Upper lobe of right lung (tissue), 1 donor: ENCODE data around the gene HIPK2. TPM values are rescaled to one million over a fixed set of nuclear protein-coding genes. Genes with fewer than 3 reads are reported as not detected.
"Not testable (repeated sequence)": the region's sequence is repeated elsewhere in the genome, so short reads cannot be mapped to it uniquely, and the experiment has no call there.

Source experiments
- ATAC-seq: fragments of 200-7000 bp; cut with Tn5 transposase; one replicate; pipeline ENCODE4 v1.9.1; 2020; ENCODE audit warnings: mild to moderate bottlenecking, moderate library complexity
- DNase-seq: peaks from one replicate; pipeline ENCODE4 v3.0.0-alpha.2; 2020
- H3K27ac ChIP-seq: fragments of 200-600 bp; one replicate; pipeline ENCODE4 v1.8.0; 2022
- H3K27me3 ChIP-seq: fragments of 200-600 bp; one replicate; pipeline ENCODE4 v1.8.0; 2022; ENCODE audit warnings: mild to moderate bottlenecking
- H3K36me3 ChIP-seq: fragments of 200-600 bp; one replicate; pipeline ENCODE4 v1.8.0; 2022
- H3K4me1 ChIP-seq: fragments of 200-600 bp; one replicate; pipeline ENCODE4 v1.8.0; 2022
- H3K4me3 ChIP-seq: fragments of 200-600 bp; one replicate; pipeline ENCODE4 v1.8.0; 2022; ENCODE audit warnings: mild to moderate bottlenecking
- H3K9me3 ChIP-seq: fragments of 200-600 bp; one replicate; pipeline ENCODE4 v1.8.0; 2022
- CTCF ChIP-seq: fragments of 200-600 bp; IDR thresholded peaks from one replicate; pipeline ENCODE4 v1.8.0; 2022; ENCODE audit warnings: antibody characterized with exemption
- intact Hi-C: fragments of 100-400 bp; cut with DNase I; formaldehyde crosslinking; loops from one replicate; pipeline ENCODE4 v1.11.0; 2022
- total RNA-seq: library from RNA; stranded (reverse); fragmentation: NEBNext Ultra II Directional; extraction: Animal tissue kit (Norgen Biotek cat#: 25700); gene quantifications from one replicate; pipeline ENCODE4 v1.2.1, GENCODE V29; 2021
- donor health status: DM: no; HTN: yes; CAD: no; lungs with severe emphysema.

Gene HIPK2
- total RNA-seq, 1 donor from 2014 or later, result 64.3 TPM

GRCh38 chr7:139559364-139560105 lies 218.3 kb downstream of the HIPK2 start:
- no peaks in the 10 kb centered on the region for H3K27me3 ChIP-seq
- H3K27ac ChIP-seq, result no peak overlapping the region
- no peaks in the 10 kb centered on the region for H3K36me3 ChIP-seq
- no peak for TF ChIP-seq CTCF
- no peaks in the 10 kb centered on the region for H3K4me1 ChIP-seq
- intact Hi-C loops, result no loop called here
- DNase-seq, result peak; percentile 53
- no peak overlapping the region for H3K4me3 ChIP-seq
- no peaks in the 10 kb centered on the region for H3K9me3 ChIP-seq
- ATAC-seq, result no peak

- no peak overlapping the region for H3K27ac ChIP-seq
- no peak for ATAC-seq
- intact Hi-C loops, result no loop called here
- H3K27me3 ChIP-seq, result no peaks in the 10 kb centered on the region
- no peak overlapping the region for H3K4me3 ChIP-seq
- DNase-seq, result no peak
- no peaks in the 10 kb centered on the region for H3K4me1 ChIP-seq
- no peaks in the 10 kb centered on the region for H3K9me3 ChIP-seq
- no peak for TF ChIP-seq CTCF
- H3K36me3 ChIP-seq, result no peaks in the 10 kb centered on the region
Observed at GRCh38 chr7:139557857-139558581, 219.8 kb downstream of the HIPK2 start.

- H3K27me3 ChIP-seq, H3K4me3 ChIP-seq, H3K4me1 ChIP-seq, H3K27ac ChIP-seq, intact Hi-C loops, ATAC-seq, H3K36me3 ChIP-seq, H3K9me3 ChIP-seq, DNase-seq: not testable (repeated sequence)
Observed at GRCh38 chr7:139553991-139554700, 223.7 kb downstream of the HIPK2 start.

- TF ChIP-seq CTCF, result no peak
- no peaks in the 10 kb centered on the region for H3K27me3 ChIP-seq
- H3K4me3 ChIP-seq, result no peak overlapping the region
- H3K9me3 ChIP-seq, result no peaks in the 10 kb centered on the region
- intact Hi-C loops, result no loop called here
- H3K27ac ChIP-seq, result no peak overlapping the region
- ATAC-seq (no peak), DNase-seq (no peak)
- no peaks in the 10 kb centered on the region for H3K4me1 ChIP-seq
- H3K36me3 ChIP-seq, result no peaks in the 10 kb centered on the region
Observed at GRCh38 chr7:139548302-139549028, 229.3 kb downstream of the HIPK2 start.

GRCh38 chr7:139544645-139545044 lies 233.2 kb downstream of the HIPK2 start:
- intact Hi-C loops, result no loop called here
- ATAC-seq, result no peak
- Histone ChIP-seq H3K9me3 (no peaks in the 10 kb centered on the region), H3K27me3 (no peaks in the 10 kb centered on the region), H3K4me1 (no peaks in the 10 kb centered on the region), H3K4me3 (no peak overlapping the region), H3K27ac (no peak overlapping the region), H3K36me3 (no peaks in the 10 kb centered on the region)
- no peak for TF ChIP-seq CTCF
- peak; percentile 40 for DNase-seq
